Fibroblast of lung (primary cell): ENCODE data around the gene NECTIN2. TPM values are rescaled to one million over a fixed set of nuclear protein-coding genes. Genes with fewer than 3 reads are reported as not detected.
"Not testable (repeated sequence)": the region's sequence is repeated elsewhere in the genome, so short reads cannot be mapped to it uniquely, and the experiment has no call there.

Experiments
- DNase-seq, 2 donors: peaks; one replicate each; pipeline versions ENCODE4 v3.0.0 to v3.0.0-alpha.2; 2010; ENCODE audit warnings: low read depth in 2 of 2
- H2AFZ ChIP-seq: 2 replicates; pipeline ENCODE4 v1.5.1; 2012; ENCODE audit warnings: low read length, control low read depth, inconsistent platforms
- H3K27ac ChIP-seq: 2 replicates; pipeline ENCODE4 v1.5.1; 2011; ENCODE audit warnings: low read length, control low read depth; ENCODE audit not compliant: insufficient read depth
- H3K27me3 ChIP-seq: 2 replicates; pipeline ENCODE4 v1.5.1; 2011; ENCODE audit warnings: mild to moderate bottlenecking, low read length; ENCODE audit not compliant: control insufficient read depth, insufficient read depth
- H3K36me3 ChIP-seq: 2 replicates; pipeline ENCODE4 v1.5.1; 2011; ENCODE audit warnings: low read length; ENCODE audit not compliant: control insufficient read depth, insufficient read depth
- H3K4me1 ChIP-seq: 2 replicates; pipeline ENCODE4 v1.5.1; 2011; ENCODE audit warnings: low read length; ENCODE audit not compliant: control insufficient read depth, insufficient read depth; ENCODE audit errors: extremely low read depth
- H3K4me2 ChIP-seq: 2 replicates; pipeline ENCODE4 v1.5.1; 2011; ENCODE audit warnings: low read length, control low read depth; ENCODE audit not compliant: insufficient read depth; ENCODE audit errors: extremely low read depth
- H3K4me3 ChIP-seq, 4 experiments: fragments of 200-600 bp in 1 of 4; sonication (generic) in 1 of 4; replicated peaks in 1 of 4; 2 replicates each; pipeline ENCODE4 v1.5.1; 2011 to 2016; ENCODE audit warnings: low read length in 4 of 4, low read depth in 3 of 4, mild to moderate bottlenecking in 3 of 4, control low read depth in 2 of 4, inconsistent platforms in 1 of 4, mixed read lengths in 1 of 4; ENCODE audit not compliant: insufficient read depth in 1 of 4; ENCODE audit errors: control extremely low read depth in 1 of 4
- H3K79me2 ChIP-seq: 2 replicates; pipeline ENCODE4 v1.5.1; 2012; ENCODE audit warnings: mild to moderate bottlenecking, low read length, inconsistent platforms; ENCODE audit not compliant: control insufficient read depth, insufficient read depth
- H3K9ac ChIP-seq: 2 replicates; pipeline ENCODE4 v1.5.1; 2011; ENCODE audit warnings: mild to moderate bottlenecking, low read length, control low read depth; ENCODE audit not compliant: insufficient read depth
- H3K9me3 ChIP-seq: 2 replicates; pipeline ENCODE4 v1.5.1; 2012; ENCODE audit warnings: low read depth, low read length; ENCODE audit not compliant: control insufficient read depth, insufficient read depth
- H4K20me1 ChIP-seq: 2 replicates; pipeline ENCODE4 v1.5.1; 2011; ENCODE audit warnings: low read length; ENCODE audit not compliant: control insufficient read depth, insufficient read depth; ENCODE audit errors: extremely low read depth
- CTCF ChIP-seq, 2 donors: IDR thresholded peaks in 1 of 2; conservative IDR thresholded peaks in 1 of 2; 1 replicate in 1 of 2; 2 replicates in 1 of 2; pipeline ENCODE4 v1.5.1; 2011 to 2012; ENCODE audit warnings: low read length in 2 of 2, control low read depth in 1 of 2, inconsistent platforms in 1 of 2, low read depth in 1 of 2, mild to moderate bottlenecking in 1 of 2
- EZH2 ChIP-seq: IDR thresholded peaks from 2 replicates; pipeline ENCODE4 v1.5.1; 2012; ENCODE audit warnings: low read length, control low read depth, mild to moderate bottlenecking; ENCODE audit errors: missing control alignments
- polyA plus RNA-seq, 2 donors: library from polyadenylated mRNA; depleted of rRNA in 1 of 2; stranded (reverse) in 1 of 2; unstranded in 1 of 2; fragments of >200 nt; gene quantifications; 2 replicates each; pipeline ENCODE4 v1.2.1, GENCODE V29; 2011 to 2012; ENCODE audit warnings: missing spikeins in 1 of 2
- total RNA-seq: library from RNA; depleted of rRNA; stranded (reverse); fragments of >200 nt; gene quantifications from 2 replicates; pipeline ENCODE4 v1.2.1, GENCODE V29; 2014

The NECTIN2 gene
- total and polyA plus RNA-seq, 2 donors (not counting 1 experiment from before 2014, with no cell fraction given), result 70.7 to 77.4 TPM

- TF ChIP-seq CTCF (conservative IDR thresholded peaks at IDR 0.05 in 1 of 2, IDR thresholded peaks at IDR 0.05 in 1 of 2; ENCODE audit: low read depth in 1 of 2, low read length in 2 of 2), result no peak
- TF ChIP-seq EZH2, result no peak
- Histone ChIP-seq H2AFZ (no peak overlapping the region), H3K4me3 (no peak overlapping the region), H3K27ac (no peak overlapping the region), H3K79me2 (no peaks in the 10 kb centered on the region), H3K27me3 (no peaks in the 10 kb centered on the region), H4K20me1 (no peaks in the 10 kb centered on the region), H3K9ac (no peak overlapping the region), H3K36me3 (no peaks in the 10 kb centered on the region), H3K9me3 (no peaks in the 10 kb centered on the region), H3K4me1 (peaks cover 6% of the 10 kb centered on the region), H3K4me2 (no peak overlapping the region)
- peak in 1 of 2 donors; percentile 55 for DNase-seq
Measured at GRCh38 chr19:44912854-44913253, 66.8 kb downstream of the NECTIN2 start.

GRCh38 chr19:44913512-44914432 is 67.7 kb downstream of the NECTIN2 start:
- peak overlapping the region in 1 of 4 experiments; percentile 65 for H3K4me3 ChIP-seq
- H3K4me2 ChIP-seq, result peak overlapping the region; percentile 79
- H3K36me3 ChIP-seq, H3K9ac ChIP-seq, H4K20me1 ChIP-seq, H3K4me1 ChIP-seq, H3K9me3 ChIP-seq, H3K27ac ChIP-seq, H3K79me2 ChIP-seq, H3K27me3 ChIP-seq, H2AFZ ChIP-seq, DNase-seq: not testable (repeated sequence)

GRCh38 chr19:44914433-44915206 is 68.5 kb downstream of the NECTIN2 start, which contains the start of gene APOC1:
Gene APOC1, plus strand, starts transcription at chr19:44914608. Its CDS starts 284 bp downstream, at chr19:44914892.
- H3K4me3 ChIP-seq, result peak within 1 kb of the TSS; percentile 37 to 65 (median 48)
- peak within 1 kb of the TSS; percentile 79 for H3K4me2 ChIP-seq
- H4K20me1 ChIP-seq, H3K4me1 ChIP-seq, H3K27me3 ChIP-seq, H3K9me3 ChIP-seq, H3K79me2 ChIP-seq, H3K36me3 ChIP-seq: not testable (repeated sequence)
- H3K27ac ChIP-seq, result peak within 1 kb of the TSS; percentile 82
- H3K9ac ChIP-seq, result peak within 1 kb of the TSS; percentile 72
- peak; percentile 65 to 82 for DNase-seq
- H2AFZ ChIP-seq, result peak within 1 kb of the TSS; percentile 85
